K562 (cell line): Measurements from ENCODE around the gene FUT2. TPM values are rescaled to one million over a fixed set of nuclear protein-coding genes. Genes with fewer than 3 reads are reported as not detected.

ENCODE experiments used
- ARID1B ChIP-seq: fragments of 450-650 bp; IDR thresholded peaks from 2 replicates; pipeline ENCODE4 v1.6.1; 2016; ENCODE audit warnings: antibody characterized with exemption, mild to moderate bottlenecking, inconsistent platforms
- BCL6 ChIP-seq: fragments of 250-450 bp; sonication (Bioruptor Pico); IDR thresholded peaks from 2 replicates; pipeline ENCODE4 v1.4.0; 2020
- CHD1 ChIP-seq: fragments of 200-600 bp; sonication (generic); IDR thresholded peaks from one replicate; pipeline ENCODE4 v1.6.1; 2012; ENCODE audit warnings: mild to moderate bottlenecking, moderate library complexity, low read length, inconsistent platforms
- CREM ChIP-seq: IDR thresholded peaks from 2 replicates; pipeline ENCODE4 v1.6.1; 2014; ENCODE audit warnings: antibody characterized with exemption, low read depth
- CXXC5 ChIP-seq: fragments of 250-450 bp; sonication (Bioruptor Pico); IDR thresholded peaks from 2 replicates; pipeline ENCODE4 v1.8.0; 2022; ENCODE audit warnings: inconsistent platforms, mild to moderate bottlenecking, moderate library complexity
- ETS2 ChIP-seq: IDR thresholded peaks from 2 replicates; pipeline ENCODE4 v1.6.1; 2016; ENCODE audit warnings: borderline replicate concordance, missing genetic modification characterization, mild to moderate bottlenecking, moderate library complexity, missing compliant biosample characterization; ENCODE audit not compliant: poor library complexity, severe bottlenecking
- HBP1 ChIP-seq: fragments of 450-650 bp; formaldehyde crosslinking; IDR thresholded peaks from 2 replicates; pipeline ENCODE4 v1.4.0; 2022; ENCODE audit warnings: missing genetic modification characterization
- HOXB6 ChIP-seq: fragments of 250-450 bp; sonication (Bioruptor Pico); IDR thresholded peaks from 2 replicates; pipeline ENCODE4 v1.5.1; 2022; ENCODE audit warnings: mild to moderate bottlenecking, borderline replicate concordance
- JUND ChIP-seq, 2 experiments: IDR thresholded peaks; 2 replicates in 1 of 2; 3 replicates in 1 of 2; pipeline ENCODE4 v1.6.1; 2011; ENCODE audit warnings: borderline replicate concordance in 2 of 2, low read depth in 2 of 2, low read length in 2 of 2, improper control_type of control experiment in 1 of 2, missing biosample characterization in 1 of 2, missing genetic modification characterization in 1 of 2, missing genetic modification reagents in 1 of 2
- L3MBTL2 ChIP-seq: fragments of 450-650 bp; IDR thresholded peaks from 2 replicates; pipeline ENCODE4 v1.6.1; 2016; ENCODE audit warnings: mild to moderate bottlenecking, moderate library complexity
- MAFG ChIP-seq: fragments of 450-650 bp; conservative IDR thresholded peaks from 2 replicates; pipeline ENCODE4 v1.6.1; 2016; ENCODE audit warnings: missing genetic modification characterization, missing compliant biosample characterization
- NR3C1 ChIP-seq: sonication (generic); formaldehyde crosslinking; IDR thresholded peaks from 2 replicates; pipeline ENCODE4 v1.8.1; 2022; ENCODE audit warnings: missing genetic modification reagents
- PCBP2 ChIP-seq: fragments of 200-400 bp; formaldehyde crosslinking; IDR thresholded peaks from 2 replicates; pipeline ENCODE4 v1.6.1; 2018; ENCODE audit warnings: low read length, low read depth, mild to moderate bottlenecking, moderate library complexity; ENCODE audit not compliant: poor library complexity, severe bottlenecking
- SMAD4 ChIP-seq: fragments of 250-450 bp; sonication (Bioruptor Pico); conservative IDR thresholded peaks from 2 replicates; pipeline ENCODE4 v1.8.0; 2021; ENCODE audit warnings: inconsistent platforms, mild to moderate bottlenecking, moderate library complexity
- UBTF ChIP-seq, 2 experiments: IDR thresholded peaks; 2 replicates each; pipeline ENCODE4 v1.6.1; 2012; ENCODE audit warnings: improper control_type of control experiment in 2 of 2, low read depth in 2 of 2, low read length in 2 of 2, borderline replicate concordance in 1 of 2
- XRCC5 ChIP-seq: fragments of 200-400 bp; formaldehyde crosslinking; IDR thresholded peaks from 2 replicates; pipeline ENCODE4 v1.6.1; 2017; ENCODE audit warnings: low read depth, mild to moderate bottlenecking, low read length
- ZNF280B ChIP-seq: fragments of 250-450 bp; sonication (Bioruptor Pico); IDR thresholded peaks from 2 replicates; pipeline ENCODE4 v1.5.1; 2021; ENCODE audit warnings: mild to moderate bottlenecking
- ZNF316 ChIP-seq: fragments of 450-650 bp; IDR thresholded peaks from 2 replicates; pipeline ENCODE4 v1.6.1; 2016
- ZNF398 ChIP-seq: fragments of 250-450 bp; sonication (Bioruptor Pico); IDR thresholded peaks from 2 replicates; pipeline ENCODE4 v1.8.0; 2021; ENCODE audit warnings: moderate library complexity, mild to moderate bottlenecking, inconsistent platforms
- ZNF561 ChIP-seq: fragments of 450-650 bp; formaldehyde crosslinking; conservative IDR thresholded peaks from 2 replicates; pipeline ENCODE4 v1.4.0; 2020; ENCODE audit warnings: mild to moderate bottlenecking, moderate library complexity
- ZNF586 ChIP-seq: fragments of 450-650 bp; formaldehyde crosslinking; conservative IDR thresholded peaks from 2 replicates; pipeline ENCODE4 v1.4.0; 2020; ENCODE audit warnings: mild to moderate bottlenecking, moderate library complexity
- polyA plus RNA-seq, 8 experiments: library from polyadenylated mRNA; depleted of rRNA in 4 of 8; stranded (reverse) in 5 of 8; unstranded in 3 of 8; fragments of >200 nt; fragmentation: Nextera tagmentation in 2 of 8; fragmentation: Illumina TruSeq in 1 of 8; extraction: Ambion mirVana in 2 of 8; extraction: Trizol in 1 of 8; gene quantifications; 2 replicates each; pipeline versions ENCODE4 v1.2.1 to v1.2.3, GENCODE V29; 2011 to 2014; ENCODE audit warnings: inconsistent platforms in 1 of 8, missing spikeins in 1 of 8
- total RNA-seq, 7 experiments: library from RNA; depleted of rRNA in 6 of 7; stranded (reverse); fragments of >200 nt in 6 of 7; fragmentation: Illumina TruSeq in 2 of 7; extraction: Trizol in 2 of 7; gene quantifications; 2 replicates each; pipeline versions ENCODE4 v1.2.1 to v1.2.3, GENCODE V29; 2011 to 2021; ENCODE audit warnings: low replicate concordance in 1 of 7

The FUT2 gene
- total and polyA plus RNA-seq, 9 of the 15 experiments (the other 6 are each of a cell fraction or from before 2014, with no cell fraction given): 0.03 to 0.04 TPM; not detected in 7

- TF ChIP-seq HBP1 (CRISPR knock-in tag) (no peak), UBTF (IDR thresholded peaks at IDR 0.05; ENCODE audit: borderline replicate concordance in 1 of 2, low read depth in 2 of 2, low read length in 2 of 2) (no peak), CXXC5 (CRISPR knock-in tag) (no peak), ZNF561 (CRISPR knock-in tag) (no peak), ZNF398 (CRISPR knock-in tag) (no peak), JUND (IDR thresholded peaks at IDR 0.05; ENCODE audit: borderline replicate concordance, low read depth, low read length) (peak; percentile 36; the same call in 1 of the 2 replicates), JUND (tag; IDR thresholded peaks at IDR 0.05; ENCODE audit: borderline replicate concordance, low read depth, low read length) (no peak; the same call in 2 of the 3 replicates), ETS2 (no peak), BCL6 (no peak), ZNF280B (no peak), HOXB6 (CRISPR knock-in tag) (no peak), CHD1 (no peak), SMAD4 (CRISPR knock-in tag) (no peak), L3MBTL2 (0 out of 2 replicates have a peak, but pooled peaks have one; percentile 26), ZNF586 (CRISPR knock-in tag) (no peak), PCBP2 (no peak), MAFG (tag) (no peak), CREM (peak; percentile 71), ZNF316 (no peak), ARID1B (no peak), NR3C1 (CRISPR knock-in tag) (no peak), XRCC5 (no peak)
Observed at GRCh38 chr19:48745208-48745995, 49.6 kb downstream of the FUT2 start (continued).
